Pancreas (tissue), 10 donors: Measurements from ENCODE around the gene CYP4F8. TPM values are rescaled to one million over a fixed set of nuclear protein-coding genes. Genes with fewer than 3 reads are reported as not detected.

Experiments used
- ATAC-seq, 4 donors: fragments of 200-7000 bp; cut with Tn5 transposase; one replicate each; pipeline versions ENCODE4 v1.8.0 to v1.9.1; 2020; ENCODE audit warnings: mild to moderate bottlenecking in 4 of 4, moderate library complexity in 4 of 4
- DNase-seq, 6 donors: peaks; one replicate each; pipeline ENCODE4 v3.0.0-alpha.2; 2020
- FAIRE-seq: peaks from 2 replicates; lab custom pipeline; 2012; peaks lifted over from hg19 to GRCh38; lab: Jason Lieb, UNC
- H3K27ac ChIP-seq, 4 donors: fragments of 200-600 bp; sonication (generic); 1 replicate in 3 of 4; 2 replicates in 1 of 4; pipeline versions ENCODE4 v1.5.0 to v1.8.0; 2020
- H3K27me3 ChIP-seq, 4 donors: fragments of 200-600 bp; one replicate each; pipeline ENCODE4 v1.8.0; 2021
- H3K36me3 ChIP-seq, 3 donors: fragments of 200-600 bp; sonication (generic) in 1 of 3; one replicate each; pipeline versions ENCODE4 v1.5.0 to v1.8.0; 2020 to 2021
- H3K4me1 ChIP-seq, 3 donors: fragments of 200-600 bp; one replicate each; pipeline ENCODE4 v1.8.0; 2021
- H3K4me3 ChIP-seq, 4 donors: fragments of 200-600 bp; sonication (generic) in 2 of 4; one replicate each; pipeline versions ENCODE4 v1.5.0 to v1.8.0; 2020 to 2021
- H3K9me3 ChIP-seq, 4 donors: fragments of 200-600 bp; one replicate each; pipeline ENCODE4 v1.8.0; 2021
- WGBS, 2 donors: extraction: QIAGEN DNeasy Blood & Tissue Kit; methylation state at CpG; one replicate each; pipeline ENCODE4 v1.1.7; 2013; 5-methylcytosine and 5-hydroxymethylcytosine counted together
- intact Hi-C, 3 donors: fragments of 100-400 bp; cut with DNase I; formaldehyde crosslinking; loops; one replicate each; pipeline versions ENCODE4 v1.11.1 to v1.14.2; 2022
- polyA plus RNA-seq, 2 donors: library from polyadenylated mRNA; stranded (reverse); fragments of 200-250 nt; gene quantifications; one replicate each; pipeline ENCODE4 v1.2.3, GENCODE V29; 2013
- total RNA-seq, 6 donors: library from RNA; stranded (reverse); fragmentation: NEBNext Ultra II Directional in 4 of 6; extraction: Animal tissue kit (Norgen Biotek cat#: 25700) in 4 of 6; gene quantifications; one replicate each; pipeline versions ENCODE4 v1.2.1 to v1.2.4, GENCODE V29; 2021 to 2023
- TF ChIP-seq, protein P1 (sequence below), 4 donors: fragments of 200-600 bp; sonication (generic) in 3 of 4; IDR thresholded peaks; one replicate each; pipeline versions ENCODE4 v1.5.0 to v1.8.0; 2021; ENCODE audit warnings: antibody characterized with exemption in 4 of 4
- donor health status: healthy with polysubstance abuse.
- donor health status: DM: no; HTN: no; CAD: no; lungs with moderate emphysema.
- donor health status: DM: no; HTN: no; CAD: no.
- donor health status: control.
- donor health status: control.
- donor health status: Bipolar disorder and iron deficiency.
- donor health status: DM: yes; HTN: yes; CAD: no.
- donor health status: DM: no; HTN: no; CAD: no.
- donor health status: DM: no; HTN: no; CAD: no.
- donor health status: DM: yes; HTN: yes; CAD: no.

CYP4F8 gene
- total and polyA plus RNA-seq, 8 donors = not detected

- Histone ChIP-seq H3K4me3 (no peak overlapping the region), H3K9me3 (no peaks in the 10 kb centered on the region), H3K4me1 (no peaks in the 10 kb centered on the region), H3K27me3 (no peaks in the 10 kb centered on the region), H3K27ac (no peak overlapping the region), H3K36me3 (no peaks in the 10 kb centered on the region)
- DNase-seq (no peak), FAIRE-seq (no peak), ATAC-seq (no peak)
- 47 to 49% methylated on average over 3 of the region's 3 CpGs for WGBS, 2 donors
- TF ChIP-seq, protein P1, sequence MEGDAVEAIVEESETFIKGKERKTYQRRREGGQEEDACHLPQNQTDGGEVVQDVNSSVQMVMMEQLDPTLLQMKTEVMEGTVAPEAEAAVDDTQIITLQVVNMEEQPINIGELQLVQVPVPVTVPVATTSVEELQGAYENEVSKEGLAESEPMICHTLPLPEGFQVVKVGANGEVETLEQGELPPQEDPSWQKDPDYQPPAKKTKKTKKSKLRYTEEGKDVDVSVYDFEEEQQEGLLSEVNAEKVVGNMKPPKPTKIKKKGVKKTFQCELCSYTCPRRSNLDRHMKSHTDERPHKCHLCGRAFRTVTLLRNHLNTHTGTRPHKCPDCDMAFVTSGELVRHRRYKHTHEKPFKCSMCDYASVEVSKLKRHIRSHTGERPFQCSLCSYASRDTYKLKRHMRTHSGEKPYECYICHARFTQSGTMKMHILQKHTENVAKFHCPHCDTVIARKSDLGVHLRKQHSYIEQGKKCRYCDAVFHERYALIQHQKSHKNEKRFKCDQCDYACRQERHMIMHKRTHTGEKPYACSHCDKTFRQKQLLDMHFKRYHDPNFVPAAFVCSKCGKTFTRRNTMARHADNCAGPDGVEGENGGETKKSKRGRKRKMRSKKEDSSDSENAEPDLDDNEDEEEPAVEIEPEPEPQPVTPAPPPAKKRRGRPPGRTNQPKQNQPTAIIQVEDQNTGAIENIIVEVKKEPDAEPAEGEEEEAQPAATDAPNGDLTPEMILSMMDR (IDR thresholded peaks at IDR 0.05) = no peak
- intact Hi-C loops = no loop called here
Measured at GRCh38 chr19:15669440-15669839, 54.4 kb downstream of the CYP4F8 start.

GRCh38 chr19:15669891-15670290 is 54.9 kb downstream of the CYP4F8 start:
- TF ChIP-seq, protein P1 (IDR thresholded peaks at IDR 0.05) = no peak
- intact Hi-C loops = no loop called here
- no peak for ATAC-seq
- no peaks in the 10 kb centered on the region for H3K36me3 ChIP-seq
- H3K9me3 ChIP-seq = no peaks in the 10 kb centered on the region
- no peak for FAIRE-seq
- 34 to 43% methylated on average over 4 of the region's 4 CpGs for WGBS, 2 donors
- H3K27ac ChIP-seq = no peak overlapping the region
- no peak overlapping the region for H3K4me3 ChIP-seq
- no peak for DNase-seq
- H3K4me1 ChIP-seq = no peaks in the 10 kb centered on the region
- H3K27me3 ChIP-seq = no peaks in the 10 kb centered on the region

- 44 to 57% methylated on average over 5 of the region's 5 CpGs for WGBS, 2 donors
- intact Hi-C loops = no loop called here
- DNase-seq (no peak), FAIRE-seq (no peak), ATAC-seq (no peak)
- H3K4me1 ChIP-seq = no peaks in the 10 kb centered on the region
- no peak overlapping the region for H3K27ac ChIP-seq
- H3K9me3 ChIP-seq = no peaks in the 10 kb centered on the region
- no peaks in the 10 kb centered on the region for H3K27me3 ChIP-seq
- TF ChIP-seq, protein P1 (IDR thresholded peaks at IDR 0.05) = no peak
- no peak overlapping the region for H3K4me3 ChIP-seq
- no peaks in the 10 kb centered on the region for H3K36me3 ChIP-seq
Measured at GRCh38 chr19:15671237-15671821, 56.3 kb downstream of the CYP4F8 start.

- H3K4me1 ChIP-seq = no peaks in the 10 kb centered on the region
- TF ChIP-seq, protein P1 (IDR thresholded peaks at IDR 0.05) = no peak
- H3K36me3 ChIP-seq = no peaks in the 10 kb centered on the region
- ATAC-seq = no peak
- intact Hi-C loops = no loop called here
- H3K27me3 ChIP-seq = no peaks in the 10 kb centered on the region
- no peak overlapping the region for H3K4me3 ChIP-seq
- FAIRE-seq = no peak
- no peak overlapping the region for H3K27ac ChIP-seq
- 52 to 54% methylated on average over 10 of the region's 10 CpGs for whole genome bisulfite sequencing, 2 donors
- DNase-seq = no peak
- H3K9me3 ChIP-seq = no peaks in the 10 kb centered on the region
Measured at GRCh38 chr19:15671891-15672579, 57.0 kb downstream of the CYP4F8 start.

- H3K36me3 ChIP-seq = no peaks in the 10 kb centered on the region
- H3K27me3 ChIP-seq = no peaks in the 10 kb centered on the region
- 39 to 50% methylated on average over 6 of the region's 6 CpGs for WGBS, 2 donors
- no peaks in the 10 kb centered on the region for H3K4me1 ChIP-seq
- DNase-seq = peak; percentile 27 to 71 (median 45)
- H3K9me3 ChIP-seq = no peaks in the 10 kb centered on the region
- ATAC-seq = peak; percentile 48 to 92 (median 84)
- H3K4me3 ChIP-seq = no peak within 1 kb of the TSS
- FAIRE-seq = peak; percentile 89
- no peak within 1 kb of the TSS for H3K27ac ChIP-seq
- intact Hi-C loops = no loop called here
- TF ChIP-seq, protein P1 (IDR thresholded peaks at IDR 0.05) = no peak
Measured at GRCh38 chr19:15672580-15673175, 57.7 kb downstream of the CYP4F8 start, which contains the start of gene CYP4F12. Gene CYP4F12, plus strand, starts transcription at chr19:15673087. Its CDS starts 443 bp downstream, at chr19:15673530.
